Sigmoid colon (tissue), 4 donors: ENCODE measurements around the gene CTNNA2.

Experiments used
- CTCF ChIP-seq, 4 experiments: fragments of 450-650 bp in 3 of 4; fragments of 200-600 bp in 1 of 4; IDR thresholded peaks; one replicate each; pipeline ENCODE4 v1.5.1; 2016 to 2019; ENCODE audit warnings: antibody characterized with exemption in 4 of 4, mild to moderate bottlenecking in 3 of 4, moderate library complexity in 2 of 4
- POLR2AphosphoS5 ChIP-seq, 4 donors: sonication (generic); formaldehyde crosslinking; IDR thresholded peaks; one replicate each; pipeline ENCODE4 v1.6.1; 2017; ENCODE audit warnings: antibody characterized with exemption in 4 of 4

- TF ChIP-seq CTCF (IDR thresholded peaks at IDR 0.05) (no peak), POLR2AphosphoS5 (IDR thresholded peaks at IDR 0.05) (no peak)
Observed at GRCh38 chr2:79872656-79873055, 359.8 kb downstream of the CTNNA2 start.
